ENCODE measurements around the gene PSMA5.

DNA sequence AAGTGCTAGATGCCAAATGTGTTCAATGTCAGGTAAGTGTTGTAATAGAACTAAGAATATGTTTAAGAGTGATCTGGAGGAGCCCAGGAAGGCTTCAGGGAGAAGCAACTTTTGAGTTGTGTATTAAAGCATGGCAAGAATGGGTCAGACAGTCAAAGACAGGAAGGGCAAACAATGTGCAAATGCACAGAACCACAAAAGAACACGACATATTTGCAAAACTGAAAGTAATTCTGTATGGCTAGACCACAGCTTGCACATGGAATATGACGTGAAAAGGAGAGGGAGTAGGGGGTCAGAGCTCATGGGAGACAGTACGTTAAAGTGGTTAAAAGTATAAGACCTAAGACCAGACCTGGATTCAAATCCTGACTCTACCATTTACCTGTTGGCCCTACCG is 21.4 kb downstream of the PSMA5 start:
- TF ChIP-seq, protein P1, sequence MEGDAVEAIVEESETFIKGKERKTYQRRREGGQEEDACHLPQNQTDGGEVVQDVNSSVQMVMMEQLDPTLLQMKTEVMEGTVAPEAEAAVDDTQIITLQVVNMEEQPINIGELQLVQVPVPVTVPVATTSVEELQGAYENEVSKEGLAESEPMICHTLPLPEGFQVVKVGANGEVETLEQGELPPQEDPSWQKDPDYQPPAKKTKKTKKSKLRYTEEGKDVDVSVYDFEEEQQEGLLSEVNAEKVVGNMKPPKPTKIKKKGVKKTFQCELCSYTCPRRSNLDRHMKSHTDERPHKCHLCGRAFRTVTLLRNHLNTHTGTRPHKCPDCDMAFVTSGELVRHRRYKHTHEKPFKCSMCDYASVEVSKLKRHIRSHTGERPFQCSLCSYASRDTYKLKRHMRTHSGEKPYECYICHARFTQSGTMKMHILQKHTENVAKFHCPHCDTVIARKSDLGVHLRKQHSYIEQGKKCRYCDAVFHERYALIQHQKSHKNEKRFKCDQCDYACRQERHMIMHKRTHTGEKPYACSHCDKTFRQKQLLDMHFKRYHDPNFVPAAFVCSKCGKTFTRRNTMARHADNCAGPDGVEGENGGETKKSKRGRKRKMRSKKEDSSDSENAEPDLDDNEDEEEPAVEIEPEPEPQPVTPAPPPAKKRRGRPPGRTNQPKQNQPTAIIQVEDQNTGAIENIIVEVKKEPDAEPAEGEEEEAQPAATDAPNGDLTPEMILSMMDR (IDR thresholded peaks at IDR 0.05; ENCODE audit: poor library complexity): no peak
- TF ChIP-seq EZH2 (IDR thresholded peaks at IDR 0.05; ENCODE audit: borderline replicate concordance): no peak
